SK-N-SH (cell line): ENCODE data around the gene PPP1R36. TPM values are rescaled to one million over a fixed set of nuclear protein-coding genes. Genes with fewer than 3 reads are reported as not detected.
"Not testable (repeated sequence)": the region's sequence is repeated elsewhere in the genome, so short reads cannot be mapped to it uniquely, and the experiment has no call there.

Experiments
- CTCF ChIA-PET: fragments of 300-600, 350-600 bp; formaldehyde crosslinking; extraction: SDS; loops from one replicate; lab custom pipeline; 2021; lab: Yijun Ruan, JAX
- POLR2A ChIA-PET: fragments of 350-600 bp; sonication (Branson Sonifier 250); formaldehyde crosslinking; extraction: SDS; loops from one replicate; lab custom pipeline; 2020; ENCODE audit warnings: antibody characterized with exemption, inconsistent platforms; lab: Yijun Ruan, JAX
- DNase-seq: peaks from one replicate; pipeline ENCODE4 v3.0.0; 2012
- H2AFZ ChIP-seq: fragments of 200-600 bp; sonication (generic); 2 replicates; pipeline ENCODE4 v1.8.1; 2016; ENCODE audit warnings: antibody characterized with exemption, mild to moderate bottlenecking, low read depth
- H3F3A ChIP-seq: fragments of 200-600 bp; sonication (generic); replicated peaks from 2 replicates; pipeline ENCODE3; 2016; ENCODE audit warnings: antibody characterized with exemption, mild to moderate bottlenecking; ENCODE audit not compliant: insufficient read depth
- H3K27ac ChIP-seq, 2 experiments: fragments of 200-500 bp in 1 of 2; fragments of 200-600 bp in 1 of 2; sonication (Bioruptor generic) in 1 of 2; sonication (generic), shearing (Covaris generic) in 1 of 2; 2 replicates each; pipeline versions ENCODE4 v1.5.1 to v1.6.1; 2014 to 2016; ENCODE audit warnings: low read depth in 2 of 2, inconsistent platforms in 1 of 2, low read length in 1 of 2, mild to moderate bottlenecking in 1 of 2, mixed read lengths in 1 of 2
- H3K27me3 ChIP-seq: fragments of 200-600 bp; sonication (generic), shearing (Covaris generic); 2 replicates; pipeline ENCODE4 v1.6.1; 2016; ENCODE audit warnings: mixed run types; ENCODE audit not compliant: insufficient read depth
- H3K36me3 ChIP-seq, 2 experiments: fragments of 200-500 bp in 1 of 2; fragments of 200-600 bp in 1 of 2; sonication (Bioruptor generic) in 1 of 2; sonication (generic) in 1 of 2; replicated peaks in 1 of 2; 2 replicates each; pipeline versions ENCODE3 to v1.5.1; 2014 to 2016; ENCODE audit warnings: low read length in 1 of 2, mild to moderate bottlenecking in 1 of 2; ENCODE audit not compliant: insufficient read depth in 2 of 2, control insufficient read depth in 1 of 2
- H3K4me1 ChIP-seq, 2 experiments: fragments of 200-500 bp in 1 of 2; fragments of 200-600 bp in 1 of 2; sonication (Bioruptor generic) in 1 of 2; sonication (generic), shearing (Covaris generic) in 1 of 2; 2 replicates each; pipeline versions ENCODE4 v1.5.1 to v1.6.1; 2014 to 2016; ENCODE audit warnings: low read depth in 1 of 2, low read length in 1 of 2, mixed run types in 1 of 2; ENCODE audit not compliant: insufficient read depth in 2 of 2, control insufficient read depth in 1 of 2
- H3K4me2 ChIP-seq: fragments of 200-600 bp; sonication (generic), shearing (Covaris generic); 2 replicates; pipeline ENCODE4 v1.6.1; 2017; ENCODE audit warnings: mixed run types
- H3K4me3 ChIP-seq, 2 experiments: fragments of 200-500 bp in 1 of 2; fragments of 200-600 bp in 1 of 2; sonication (Bioruptor generic) in 1 of 2; sonication (generic), shearing (Covaris generic) in 1 of 2; 2 replicates each; pipeline versions ENCODE4 v1.5.1 to v1.8.1; 2014 to 2016; ENCODE audit warnings: low read depth in 2 of 2, inconsistent platforms in 1 of 2, low read length in 1 of 2, mild to moderate bottlenecking in 1 of 2, mixed read lengths in 1 of 2, moderate library complexity in 1 of 2
- H3K79me2 ChIP-seq: fragments of 200-600 bp; sonication (generic); 2 replicates; pipeline ENCODE4 v1.8.1; 2017; ENCODE audit warnings: mild to moderate bottlenecking; ENCODE audit not compliant: insufficient read depth
- H3K9ac ChIP-seq: fragments of 200-600 bp; sonication (generic); 2 replicates; pipeline ENCODE4 v1.6.1; 2017; ENCODE audit warnings: mixed run types
- H3K9me2 ChIP-seq: fragments of 200-600 bp; sonication (generic); 2 replicates; pipeline ENCODE4 v1.6.1; 2017; ENCODE audit warnings: mixed run types
- H3K9me3 ChIP-seq: fragments of 200-600 bp; sonication (generic); 2 replicates; pipeline ENCODE4 v1.6.1; 2017; ENCODE audit warnings: mixed run types, mild to moderate bottlenecking, moderate library complexity
- H4K20me1 ChIP-seq: fragments of 200-600 bp; sonication (generic); 2 replicates; pipeline ENCODE4 v1.6.1; 2017; ENCODE audit warnings: mild to moderate bottlenecking, mixed run types; ENCODE audit not compliant: insufficient read depth
- EP300 ChIP-seq, 2 experiments: IDR thresholded peaks; 2 replicates each; pipeline versions ENCODE4 v1.4.0 to v1.6.1; 2012; ENCODE audit warnings: borderline replicate concordance in 1 of 2, low read depth in 1 of 2, low read length in 1 of 2
- FOXJ3 ChIP-seq: sonication (generic); formaldehyde crosslinking; IDR thresholded peaks from 2 replicates; pipeline ENCODE4 v1.5.1; 2020; ENCODE audit warnings: mild to moderate bottlenecking, missing genetic modification reagents
- FOXM1 ChIP-seq: IDR thresholded peaks from 2 replicates; pipeline ENCODE4 v1.4.0; 2012; ENCODE audit warnings: low read depth, mild to moderate bottlenecking
- GATA2 ChIP-seq: sonication (generic); formaldehyde crosslinking; IDR thresholded peaks from 2 replicates; pipeline ENCODE4 v1.5.0; 2020; ENCODE audit warnings: mild to moderate bottlenecking, missing genetic modification reagents
- NFIC ChIP-seq: IDR thresholded peaks from 2 replicates; pipeline ENCODE4 v1.4.0; 2012; ENCODE audit warnings: borderline replicate concordance
- NRF1 ChIP-seq: IDR thresholded peaks from 2 replicates; pipeline ENCODE4 v1.6.1; 2012; ENCODE audit warnings: low read depth, mild to moderate bottlenecking, low read length
- TAF1 ChIP-seq: IDR thresholded peaks from 2 replicates; pipeline ENCODE4 v1.6.1; 2012; ENCODE audit warnings: low read depth, mild to moderate bottlenecking, low read length, moderate library complexity, borderline replicate concordance
- TCF12 ChIP-seq: IDR thresholded peaks from 2 replicates; pipeline ENCODE4 v1.4.0; 2012
- WGBS: methylation state at CpG from one replicate; pipeline ENCODE4 v1.1.6; 2017; ENCODE audit warnings: low lambda C conversion rate; 5-methylcytosine and 5-hydroxymethylcytosine counted together
- polyA plus RNA-seq, 3 experiments: library from polyadenylated mRNA; depleted of rRNA; stranded (reverse); fragments of >200 nt; gene quantifications; 2 replicates each; pipeline ENCODE4 v1.2.3, GENCODE V29; 2012
- TF ChIP-seq, protein P1 (sequence below): IDR thresholded peaks from 2 replicates; pipeline ENCODE4 v1.4.0; 2012; ENCODE audit warnings: low read depth, borderline replicate concordance
- TF ChIP-seq, protein P2 (sequence below): fragments of 150-350 bp; IDR thresholded peaks from 2 replicates; pipeline ENCODE4 v1.6.1; 2017; ENCODE audit warnings: antibody characterized with exemption, low read length, low read depth, borderline replicate concordance
- TF ChIP-seq, protein P3 (sequence below): IDR thresholded peaks from 2 replicates; pipeline ENCODE4; 2012
- TF ChIP-seq, protein P4 (sequence below): fragments of 200-600 bp; sonication (generic); IDR thresholded peaks from 2 replicates; pipeline ENCODE4 v1.6.1; 2017; ENCODE audit warnings: antibody characterized with exemption, mild to moderate bottlenecking, moderate library complexity

PPP1R36 gene
- polyA plus RNA-seq, 1 of the 3 experiments (the other 2 are of a cell fraction): 0.08 TPM

DNA sequence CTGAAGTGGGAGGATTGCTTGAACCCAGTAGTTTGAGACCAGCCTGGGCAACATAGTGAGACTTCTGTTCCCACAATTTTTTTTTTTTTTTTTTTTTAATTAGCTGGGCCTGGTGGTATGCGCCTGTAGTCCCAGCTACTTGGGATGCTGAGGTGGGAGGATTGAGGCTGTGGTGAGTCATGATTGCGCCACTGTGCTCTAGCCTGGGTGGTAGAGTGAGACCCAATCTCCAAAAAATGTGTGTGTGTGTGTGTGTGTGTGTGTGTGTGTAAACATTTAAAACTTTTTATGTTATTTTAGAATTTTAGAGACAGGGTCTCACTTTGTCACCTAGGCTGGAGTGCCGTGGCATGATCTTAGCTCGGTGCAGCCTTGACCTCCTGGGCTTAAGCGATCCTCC is 6.8 kb downstream of the PPP1R36 start (continued):
- TF ChIP-seq, protein P1, sequence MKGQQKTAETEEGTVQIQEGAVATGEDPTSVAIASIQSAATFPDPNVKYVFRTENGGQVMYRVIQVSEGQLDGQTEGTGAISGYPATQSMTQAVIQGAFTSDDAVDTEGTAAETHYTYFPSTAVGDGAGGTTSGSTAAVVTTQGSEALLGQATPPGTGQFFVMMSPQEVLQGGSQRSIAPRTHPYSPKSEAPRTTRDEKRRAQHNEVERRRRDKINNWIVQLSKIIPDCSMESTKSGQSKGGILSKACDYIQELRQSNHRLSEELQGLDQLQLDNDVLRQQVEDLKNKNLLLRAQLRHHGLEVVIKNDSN: no peak
- no peak for TF ChIP-seq FOXJ3 (CRISPR knock-in tag)
- no peak for TF ChIP-seq NRF1
- no peak for TF ChIP-seq EP300 (IDR thresholded peaks at IDR 0.05; ENCODE audit: borderline replicate concordance in 1 of 2, low read depth in 1 of 2, low read length in 1 of 2)

DNA sequence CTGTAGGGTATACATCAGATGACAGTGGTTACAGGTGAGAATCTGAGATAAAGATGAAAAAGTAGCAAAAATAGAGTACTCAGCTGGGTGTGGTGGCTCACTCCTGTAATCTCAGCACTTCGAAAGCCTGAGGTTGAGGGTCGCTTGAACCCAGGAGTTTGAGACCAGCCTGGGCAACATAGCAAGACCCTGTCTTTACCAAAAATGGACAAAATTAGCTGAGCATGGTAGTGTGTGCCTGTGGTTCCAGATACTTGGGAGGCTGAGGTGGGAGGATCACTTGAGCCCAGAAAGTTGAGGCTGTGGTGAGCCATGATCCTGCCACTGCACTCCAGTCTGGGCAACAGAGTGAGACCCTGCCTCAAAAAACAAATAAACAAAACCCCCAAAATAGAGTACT is 8.5 kb downstream of the PPP1R36 start:
- POLR2A ChIA-PET, H4K20me1 ChIP-seq, H3K27ac ChIP-seq, H3K9ac ChIP-seq, H3K4me3 ChIP-seq, H3K4me2 ChIP-seq, H3K27me3 ChIP-seq, H3K79me2 ChIP-seq, H2AFZ ChIP-seq, H3K9me3 ChIP-seq, H3F3A ChIP-seq, H3K36me3 ChIP-seq, DNase-seq, H3K4me1 ChIP-seq, H3K9me2 ChIP-seq: not testable (repeated sequence)
- WGBS: 85% methylated on average over 2 of the region's 2 CpGs
- CTCF ChIA-PET: interaction anchor here (1.1 kb wide), 1 partner anchor 20 kb away, joined by 3 read pairs; no protein-coding TSS in a partner anchor

DNA sequence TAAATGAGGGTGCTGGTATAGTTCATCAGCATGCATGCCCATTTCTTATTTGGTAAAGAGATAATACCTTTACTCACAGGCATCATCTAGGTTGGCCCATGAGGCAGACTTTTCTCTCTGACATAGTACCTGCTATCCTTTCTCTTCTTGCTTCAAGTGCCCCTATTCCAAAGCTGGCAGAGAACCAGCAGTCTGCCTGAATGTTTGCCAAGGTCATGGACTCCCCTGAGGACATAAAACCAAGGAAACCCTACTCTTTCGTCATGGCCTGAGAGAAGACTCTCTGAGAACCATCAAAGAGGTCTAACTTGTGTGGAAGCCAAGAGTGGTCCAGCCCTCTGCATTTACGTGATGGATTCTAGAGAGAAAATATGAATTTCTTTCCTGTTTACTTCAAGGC is 11.9 kb downstream of the PPP1R36 start:
- Histone ChIP-seq H3K27me3 (no peaks in the 10 kb centered on the region), H3F3A (no peaks in the 10 kb centered on the region), H3K4me2 (no peak overlapping the region), H3K9me3 (no peaks in the 10 kb centered on the region), H3K9ac (no peak overlapping the region), H3K36me3 (no peaks in the 10 kb centered on the region), H3K79me2 (no peaks in the 10 kb centered on the region), H2AFZ (no peak overlapping the region), H4K20me1 (no peaks in the 10 kb centered on the region), H3K4me3 (no peak overlapping the region), H3K9me2 (no peaks in the 10 kb centered on the region), H3K4me1 (peaks cover 3% of the 10 kb centered on the region in 2 experiments; a peak in 3 of 4 replicates), H3K27ac (no peak overlapping the region)
- WGBS: 87% methylated on average over 1 of the region's 2 CpGs
- POLR2A ChIA-PET: no interaction called here
- TF ChIP-seq, protein P2, sequence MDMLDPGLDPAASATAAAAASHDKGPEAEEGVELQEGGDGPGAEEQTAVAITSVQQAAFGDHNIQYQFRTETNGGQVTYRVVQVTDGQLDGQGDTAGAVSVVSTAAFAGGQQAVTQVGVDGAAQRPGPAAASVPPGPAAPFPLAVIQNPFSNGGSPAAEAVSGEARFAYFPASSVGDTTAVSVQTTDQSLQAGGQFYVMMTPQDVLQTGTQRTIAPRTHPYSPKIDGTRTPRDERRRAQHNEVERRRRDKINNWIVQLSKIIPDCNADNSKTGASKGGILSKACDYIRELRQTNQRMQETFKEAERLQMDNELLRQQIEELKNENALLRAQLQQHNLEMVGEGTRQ: no peak
- TF ChIP-seq NFIC (no peak), FOXM1 (no peak), TCF12 (no peak)
- CTCF ChIA-PET: no interaction called here
- DNase-seq: no peak

DNA sequence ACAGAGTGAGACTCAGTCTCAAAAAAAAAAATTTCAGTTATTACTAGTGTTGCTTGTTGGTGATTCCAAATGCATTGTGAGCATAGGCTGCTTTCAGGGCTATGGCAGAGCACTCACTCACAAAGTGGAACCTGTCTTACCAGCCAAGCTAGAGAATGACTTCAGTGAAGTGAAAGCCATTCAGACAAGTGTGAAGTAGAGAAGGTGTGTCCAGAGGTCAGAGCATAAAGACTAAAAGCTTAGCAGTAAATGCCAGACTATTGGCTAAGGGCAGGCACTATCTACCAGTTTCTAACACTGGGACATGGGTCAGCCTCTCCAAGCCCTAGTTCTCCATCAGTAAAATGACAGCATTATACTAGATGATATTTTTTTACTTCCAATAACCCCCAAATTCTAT is 12.7 kb downstream of the PPP1R36 start:
- no peak overlapping the region for H3K4me2 ChIP-seq
- DNase-seq: no peak
- H3F3A ChIP-seq: peaks cover 4% of the 10 kb centered on the region
- no peaks in the 10 kb centered on the region for H4K20me1 ChIP-seq
- POLR2A ChIA-PET: no interaction called here
- H2AFZ ChIP-seq: no peak overlapping the region
- no peaks in the 10 kb centered on the region for H3K9me2 ChIP-seq
- no peaks in the 10 kb centered on the region for H3K27me3 ChIP-seq
- H3K79me2 ChIP-seq: no peaks in the 10 kb centered on the region
- no peaks in the 10 kb centered on the region for H3K9me3 ChIP-seq
- no peaks in the 10 kb centered on the region for H3K36me3 ChIP-seq
- H3K27ac ChIP-seq: no peak overlapping the region
- TF ChIP-seq, protein P3, sequence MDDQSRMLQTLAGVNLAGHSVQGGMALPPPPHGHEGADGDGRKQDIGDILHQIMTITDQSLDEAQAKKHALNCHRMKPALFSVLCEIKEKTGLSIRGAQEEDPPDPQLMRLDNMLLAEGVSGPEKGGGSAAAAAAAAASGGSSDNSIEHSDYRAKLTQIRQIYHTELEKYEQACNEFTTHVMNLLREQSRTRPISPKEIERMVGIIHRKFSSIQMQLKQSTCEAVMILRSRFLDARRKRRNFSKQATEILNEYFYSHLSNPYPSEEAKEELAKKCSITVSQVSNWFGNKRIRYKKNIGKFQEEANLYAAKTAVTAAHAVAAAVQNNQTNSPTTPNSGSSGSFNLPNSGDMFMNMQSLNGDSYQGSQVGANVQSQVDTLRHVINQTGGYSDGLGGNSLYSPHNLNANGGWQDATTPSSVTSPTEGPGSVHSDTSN: no peak
- TF ChIP-seq, protein P4, sequence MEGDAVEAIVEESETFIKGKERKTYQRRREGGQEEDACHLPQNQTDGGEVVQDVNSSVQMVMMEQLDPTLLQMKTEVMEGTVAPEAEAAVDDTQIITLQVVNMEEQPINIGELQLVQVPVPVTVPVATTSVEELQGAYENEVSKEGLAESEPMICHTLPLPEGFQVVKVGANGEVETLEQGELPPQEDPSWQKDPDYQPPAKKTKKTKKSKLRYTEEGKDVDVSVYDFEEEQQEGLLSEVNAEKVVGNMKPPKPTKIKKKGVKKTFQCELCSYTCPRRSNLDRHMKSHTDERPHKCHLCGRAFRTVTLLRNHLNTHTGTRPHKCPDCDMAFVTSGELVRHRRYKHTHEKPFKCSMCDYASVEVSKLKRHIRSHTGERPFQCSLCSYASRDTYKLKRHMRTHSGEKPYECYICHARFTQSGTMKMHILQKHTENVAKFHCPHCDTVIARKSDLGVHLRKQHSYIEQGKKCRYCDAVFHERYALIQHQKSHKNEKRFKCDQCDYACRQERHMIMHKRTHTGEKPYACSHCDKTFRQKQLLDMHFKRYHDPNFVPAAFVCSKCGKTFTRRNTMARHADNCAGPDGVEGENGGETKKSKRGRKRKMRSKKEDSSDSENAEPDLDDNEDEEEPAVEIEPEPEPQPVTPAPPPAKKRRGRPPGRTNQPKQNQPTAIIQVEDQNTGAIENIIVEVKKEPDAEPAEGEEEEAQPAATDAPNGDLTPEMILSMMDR: no peak
- TF ChIP-seq TAF1 (no peak), GATA2 (CRISPR knock-in tag) (no peak)
- TF ChIP-seq, all 33 proteins: peak for 0
- Histone ChIP-seq H3K9ac (no peak overlapping the region), H3K4me3 (no peak overlapping the region), H3K4me1 (peaks cover 3 to 9% of the 10 kb centered on the region in 2 experiments)
- CTCF ChIA-PET: interaction anchor here (1.3 kb wide), 1 partner anchor 74 kb away, joined by 4 read pairs; no protein-coding TSS in a partner anchor
